Measurements from ENCODE around the gene DNAH6.

GRCh38 chr2:84546551-84546950 lies 30.3 kb downstream of the DNAH6 start:
- TF ChIP-seq CTCF (conservative IDR thresholded peaks at IDR 0.05; ENCODE audit: low read depth, low read length) (no peak), EZH2 (IDR thresholded peaks at IDR 0.05; ENCODE audit: borderline replicate concordance, low read depth, low read length, poor library complexity, severe bottlenecking) (no peak)
